Right ventricle myocardium inferior (tissue), 1 donor: ENCODE data around the gene CGNL1. TPM values are rescaled to one million over a fixed set of nuclear protein-coding genes. Genes with fewer than 3 reads are reported as not detected.

ENCODE experiments used
- ATAC-seq: fragments of 200-7000 bp; cut with Tn5 transposase; one replicate; pipeline ENCODE4 v1.9.1; 2020; ENCODE audit warnings: mild to moderate bottlenecking, moderate library complexity
- DNase-seq: peaks from one replicate; pipeline ENCODE4 v3.0.0; 2021; ENCODE audit errors: missing footprints
- intact Hi-C: fragments of 100-400 bp; cut with DNase I; formaldehyde crosslinking; loops from one replicate; pipeline ENCODE4 v1.11.0; 2022
- total RNA-seq: library from RNA; stranded (reverse); fragmentation: NEBNext Ultra II Directional; extraction: Animal tissue kit (Norgen Biotek cat#: 25700); gene quantifications from one replicate; pipeline ENCODE4 v1.2.1, GENCODE V29; 2021
- donor health status: DM: no; HTN: yes; CAD: no; lungs with severe emphysema.

The CGNL1 gene
- total RNA-seq, 1 donor from 2014 or later: 10.0 TPM

GRCh38 chr15:57410373-57410772 is 34.1 kb downstream of the CGNL1 start:
- ATAC-seq (peak; percentile 50), DNase-seq (no peak)
- intact Hi-C loops: no loop called here

DNA sequence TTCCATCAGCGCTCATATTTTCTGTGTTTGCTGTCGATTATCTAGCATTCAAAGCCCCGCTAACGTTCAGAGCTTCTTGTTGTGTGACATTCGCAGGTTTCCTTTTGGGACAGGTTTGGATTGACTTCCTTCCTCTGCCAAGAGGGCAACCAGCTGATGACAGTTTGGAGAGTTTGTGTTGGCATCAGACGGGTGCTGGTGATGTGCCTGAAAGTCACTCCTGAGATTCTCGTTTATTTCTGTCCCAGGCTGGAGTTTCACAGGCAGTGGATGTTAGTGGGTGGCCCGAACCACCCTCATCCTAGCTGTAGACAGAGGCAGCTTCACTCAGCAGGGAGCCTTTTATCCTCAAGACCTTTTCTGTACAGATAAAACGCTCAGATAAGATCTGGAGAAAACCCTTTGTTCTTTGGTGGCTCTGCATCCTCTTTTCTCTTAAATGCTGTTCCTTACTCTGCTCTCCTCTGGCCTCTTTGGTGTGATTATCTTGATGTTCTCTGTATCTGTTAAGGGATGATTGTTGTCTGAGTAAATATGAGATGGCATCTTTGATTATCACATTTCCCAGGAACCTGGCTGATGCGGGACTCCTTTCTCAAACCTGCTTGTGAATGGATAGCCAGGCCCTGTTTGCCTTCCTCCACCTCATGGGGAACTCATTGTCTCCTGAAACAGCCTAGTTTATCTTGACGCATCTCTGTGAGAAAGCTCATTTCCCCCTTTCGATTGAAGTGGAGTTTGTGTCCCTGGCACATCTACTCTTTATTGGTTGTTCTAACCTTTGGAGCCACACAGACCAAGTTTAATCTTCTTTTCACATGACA is 35.9 kb downstream of the CGNL1 start:
- intact Hi-C loops: no loop called here
- ATAC-seq (peak; percentile 75), DNase-seq (no peak)

GRCh38 chr15:57415602-57416001 is 39.3 kb downstream of the CGNL1 start:
- DNase-seq: peak; percentile 88
- ATAC-seq: peak; percentile 64
- intact Hi-C loops: loop anchor here (5.0 kb wide), 2 partner anchors 38 to 42 kb away; partner anchors contain the start of gene CGNL1

GRCh38 chr15:57418635-57419034 is 42.3 kb downstream of the CGNL1 start:
- intact Hi-C loops: loop anchor here (5.0 kb wide), 2 partner anchors 39 to 41 kb away; partner anchors contain the start of gene CGNL1
- ATAC-seq: no peak
- DNase-seq: no peak

- ATAC-seq (no peak), DNase-seq (no peak)
- intact Hi-C loops: loop anchor here (5.0 kb wide), 2 partner anchors 38 to 42 kb away; partner anchors contain the start of gene CGNL1
These were observed 43.0 kb downstream of the CGNL1 start for GRCh38 chr15:57419335-57419734.

DNA sequence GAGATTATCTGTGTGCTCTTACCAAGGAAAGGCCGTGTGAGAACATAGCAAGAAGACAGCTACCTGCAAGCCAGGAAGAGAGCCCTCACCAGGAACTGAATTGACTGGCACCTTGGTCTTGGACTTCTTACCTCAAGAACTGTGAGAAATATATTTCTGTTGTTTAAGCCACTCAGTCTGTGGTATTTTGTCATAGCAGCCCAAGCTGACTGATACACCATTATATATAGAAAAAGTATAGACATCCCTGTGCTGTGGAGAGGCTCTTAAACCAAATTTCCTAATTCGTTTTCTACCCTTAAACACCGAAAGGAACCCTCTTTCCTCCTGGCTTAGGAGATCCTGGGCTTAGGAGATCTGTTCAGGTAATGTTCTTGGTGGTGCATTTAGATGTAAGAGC is 44.8 kb downstream of the CGNL1 start:
- intact Hi-C loops: no loop called here
- ATAC-seq (no peak), DNase-seq (no peak)

DNA sequence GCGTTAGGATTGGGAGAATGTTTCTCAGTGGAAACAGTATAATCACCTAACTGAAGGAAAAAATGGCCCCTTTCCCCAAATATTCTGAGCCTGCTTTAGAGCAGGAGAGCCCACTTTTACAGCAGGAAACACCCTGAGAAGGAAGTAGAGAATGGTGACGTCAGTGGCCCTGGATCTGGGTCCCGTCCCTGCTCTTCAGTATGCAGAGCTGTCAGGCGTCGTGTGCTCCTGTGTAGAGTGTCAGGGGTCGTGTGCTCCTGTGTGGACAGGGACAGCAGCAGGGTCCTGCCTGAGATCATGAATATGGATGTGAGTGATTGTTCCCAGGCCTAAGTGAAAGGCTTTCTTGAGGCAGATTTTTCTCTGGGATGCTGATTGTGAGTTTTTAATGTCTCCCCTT is 45.2 kb downstream of the CGNL1 start:
- ATAC-seq: no peak
- DNase-seq: no peak
- intact Hi-C loops: no loop called here

DNA sequence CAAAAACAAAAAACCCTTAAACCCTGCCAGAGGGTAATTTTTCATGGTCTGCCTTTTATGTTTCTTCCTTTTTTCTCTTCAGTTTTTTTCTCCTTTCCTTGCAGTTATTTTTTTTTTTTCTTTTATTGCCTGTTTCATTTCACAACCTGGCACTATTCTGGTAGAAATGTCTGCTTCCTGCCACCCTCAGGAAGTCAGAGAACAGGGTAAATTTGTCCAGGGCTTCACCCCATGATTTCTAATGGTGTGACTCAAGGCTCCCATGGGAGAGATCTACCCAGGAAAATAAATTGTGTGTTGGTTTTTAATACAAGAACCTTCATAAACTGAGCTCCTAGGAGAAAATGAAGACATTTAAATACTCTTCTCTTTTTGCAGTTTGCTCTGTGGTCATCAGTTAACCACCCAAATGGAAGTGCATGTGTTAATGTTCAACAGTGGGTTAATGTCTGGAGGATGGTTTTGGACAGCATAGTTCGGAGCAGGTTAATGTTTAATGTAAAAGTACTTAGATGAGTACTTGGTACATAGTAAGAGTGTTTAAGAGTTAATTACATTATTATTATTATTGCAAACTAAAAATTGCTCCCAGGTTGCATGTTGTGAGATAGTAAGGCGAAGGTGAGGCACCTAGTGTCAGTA is 45.9 kb downstream of the CGNL1 start:
- intact Hi-C loops: no loop called here
- ATAC-seq (no peak), DNase-seq (no peak)

DNA sequence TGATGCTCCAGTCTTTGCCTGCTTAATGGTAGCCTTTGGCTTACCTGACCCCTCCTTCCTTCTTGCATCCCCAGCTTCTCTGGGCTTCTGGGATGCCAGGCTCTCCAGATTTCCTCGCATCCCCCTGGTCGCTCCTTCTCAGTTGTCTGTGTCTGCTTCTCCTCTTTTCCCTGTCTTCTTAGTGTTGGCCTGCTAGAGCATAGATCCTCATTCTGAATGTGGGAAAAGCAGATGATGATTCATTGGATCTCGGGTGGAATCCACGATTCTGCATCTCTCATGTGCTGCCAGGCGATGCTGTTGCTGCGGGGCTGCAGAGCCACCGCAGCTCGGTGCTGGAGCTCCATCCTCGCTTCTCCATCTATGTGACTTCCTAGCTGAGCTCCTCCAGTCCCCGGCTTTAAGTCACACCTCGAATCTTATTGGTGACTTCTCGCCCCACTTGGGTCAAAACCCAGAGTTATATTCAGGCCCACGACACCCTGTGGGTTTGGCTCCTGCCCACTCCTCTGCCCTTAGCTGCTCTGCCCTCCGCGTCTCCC is 47.4 kb downstream of the CGNL1 start:
- intact Hi-C loops: no loop called here
- ATAC-seq (no peak), DNase-seq (no peak)

- DNase-seq (no peak), ATAC-seq (no peak)
- intact Hi-C loops: no loop called here
These were observed 48.5 kb downstream of the CGNL1 start for GRCh38 chr15:57424628-57425405.

DNA sequence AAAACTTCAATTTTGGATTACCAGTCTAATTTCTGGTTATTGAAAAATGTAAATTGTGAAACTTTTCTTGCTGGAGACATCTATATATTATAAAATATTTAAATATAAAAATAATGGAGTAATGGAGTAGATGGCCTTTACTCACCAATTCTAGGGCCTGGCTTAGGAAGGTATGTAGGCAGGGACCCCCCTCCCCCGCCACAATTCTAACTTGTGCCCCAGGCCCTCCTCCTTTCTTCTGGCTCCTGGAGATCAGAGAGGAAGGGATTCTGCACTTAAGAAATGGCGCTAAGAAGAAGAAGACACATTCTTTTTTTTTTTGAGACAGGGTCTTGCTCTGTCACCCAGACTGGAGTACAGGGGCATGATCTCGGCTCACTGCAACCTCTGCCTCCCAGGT is 49.5 kb downstream of the CGNL1 start:
- DNase-seq (no peak), ATAC-seq (no peak)
- intact Hi-C loops: no loop called here

DNA sequence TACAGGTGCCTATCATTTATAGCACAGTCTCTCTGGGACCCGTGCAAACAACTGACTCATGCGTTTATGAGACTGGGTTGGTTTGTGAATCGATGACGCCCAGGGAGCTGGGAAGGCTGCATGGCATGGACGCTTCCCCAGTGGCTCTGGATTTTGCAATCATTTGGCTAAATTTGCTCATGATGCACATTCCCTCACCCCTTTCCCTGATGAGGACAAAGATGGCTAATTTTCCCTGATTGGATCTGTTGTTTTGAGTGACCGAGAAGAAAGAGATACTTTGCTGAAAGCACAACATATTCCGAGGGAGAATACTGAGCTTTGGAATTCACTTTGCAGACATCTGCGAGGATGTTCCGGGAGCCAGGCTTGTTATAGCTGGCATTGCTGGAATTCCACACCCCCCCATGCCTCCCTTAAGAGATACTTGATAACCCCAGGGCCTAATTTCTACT is 51.1 kb downstream of the CGNL1 start:
- ATAC-seq: peak; percentile 88
- intact Hi-C loops: no loop called here
- no peak for DNase-seq

GRCh38 chr15:57432141-57432741 is 55.9 kb downstream of the CGNL1 start:
- DNase-seq (no peak), ATAC-seq (peak; percentile 27)
- intact Hi-C loops: no loop called here

DNA sequence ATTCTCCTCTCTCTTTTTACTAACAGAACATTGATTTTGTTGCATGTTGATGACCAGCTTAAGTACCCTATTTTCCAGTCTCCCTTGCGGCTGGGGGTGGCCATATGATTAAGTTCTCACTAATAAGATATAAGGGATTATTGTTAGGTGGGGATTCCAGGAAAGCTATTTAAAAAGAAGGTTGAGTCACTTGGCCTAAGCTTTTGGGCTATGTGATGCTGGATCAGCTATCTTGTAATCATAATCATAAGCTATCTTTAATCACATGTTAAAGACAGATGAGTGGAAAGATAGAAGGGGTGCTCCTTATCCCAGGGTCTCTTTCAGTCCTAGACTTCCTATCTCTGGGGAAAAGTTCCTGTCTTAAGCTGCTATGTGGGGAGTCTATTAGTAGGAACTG is 59.9 kb downstream of the CGNL1 start:
- no peak for ATAC-seq
- DNase-seq: no peak
- intact Hi-C loops: no loop called here

DNA sequence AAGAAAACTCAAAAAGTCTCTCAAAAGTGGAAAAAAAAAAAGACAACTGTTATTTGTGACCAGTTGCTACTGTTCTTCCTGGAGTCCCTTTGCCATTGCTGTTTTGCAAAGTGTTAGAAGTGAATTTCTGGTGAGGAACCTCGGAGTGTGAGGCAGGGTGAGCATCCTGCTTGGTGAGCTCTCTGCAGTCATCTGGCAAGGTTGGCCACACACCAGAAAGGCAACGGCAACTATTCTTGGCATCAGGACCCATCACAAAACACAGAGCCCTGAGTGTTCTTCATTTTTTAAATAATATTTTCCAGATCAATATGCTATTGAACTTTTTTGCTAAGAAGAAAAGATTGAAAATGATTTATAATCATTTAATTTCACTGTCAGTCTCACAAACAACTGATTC is 60.7 kb downstream of the CGNL1 start:
- intact Hi-C loops: no loop called here
- ATAC-seq (peak; percentile 46), DNase-seq (no peak)

DNA sequence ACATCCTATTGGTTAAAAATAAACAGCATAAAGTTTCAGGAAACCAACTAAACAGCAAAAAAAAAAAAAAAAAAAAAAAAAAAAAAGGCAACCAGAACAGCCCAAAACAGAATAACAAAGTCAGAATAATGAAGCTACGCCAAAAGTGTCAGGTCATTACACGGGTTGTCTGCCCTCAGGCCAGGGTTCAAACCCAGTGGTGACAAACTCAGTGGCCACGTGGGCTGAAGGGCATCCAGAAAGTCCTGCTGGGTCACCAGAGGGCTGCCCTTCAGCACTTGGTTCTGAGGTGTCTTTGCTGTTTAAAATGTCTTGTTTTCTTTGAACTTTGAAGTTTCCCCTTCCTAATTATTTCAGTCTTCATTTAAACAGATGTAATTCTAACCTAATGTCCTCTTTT is 61.3 kb downstream of the CGNL1 start:
- ATAC-seq (no peak), DNase-seq (no peak)
- intact Hi-C loops: no loop called here

- DNase-seq (no peak), ATAC-seq (no peak)
- intact Hi-C loops: no loop called here
These were observed 61.9 kb downstream of the CGNL1 start for GRCh38 chr15:57438166-57438565.

- DNase-seq (no peak), ATAC-seq (no peak)
- intact Hi-C loops: no loop called here
These were observed 63.1 kb downstream of the CGNL1 start for GRCh38 chr15:57439128-57440027.
